Hepatic stellate cell (primary cell): ENCODE measurements around the gene TBCD.

Source experiments
- DNase-seq: peaks from one replicate; pipeline ENCODE4 v3.0.0; 2011; ENCODE audit warnings: low spot score

TBCD gene

GRCh38 chr17:82907797-82908542 is 156.1 kb downstream of the TBCD start:
- no peak for DNase-seq

DNA sequence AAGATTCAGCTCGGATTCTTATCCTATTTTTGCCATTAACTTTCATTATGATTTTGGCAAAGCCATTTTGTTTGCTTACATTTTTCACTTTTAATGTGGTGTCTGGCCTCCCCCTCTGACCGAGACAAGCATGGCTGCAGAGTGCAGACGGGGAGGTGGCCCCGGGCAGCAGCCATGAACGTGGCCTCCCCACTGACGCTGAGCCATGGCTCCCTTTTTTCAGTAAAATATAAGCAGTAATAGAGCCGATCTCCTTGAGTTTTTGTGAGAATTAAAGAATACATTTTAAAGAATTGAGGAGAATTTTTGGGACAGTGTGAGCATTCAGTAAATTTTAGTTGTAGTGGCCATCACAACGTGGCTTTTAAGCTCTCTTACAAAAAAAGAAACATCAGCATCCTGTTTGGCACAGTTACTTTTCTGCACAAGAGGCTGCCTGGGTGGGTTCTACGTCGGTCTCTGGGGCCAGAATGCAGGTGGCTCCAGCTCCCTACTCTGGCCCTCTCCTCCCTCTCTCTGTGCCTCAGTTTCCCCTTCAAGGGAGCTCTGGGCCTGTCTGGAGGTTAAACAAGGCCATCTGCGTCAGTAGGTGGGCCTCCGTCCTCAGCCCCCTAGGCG is 156.8 kb downstream of the TBCD start:
- no peak for DNase-seq

DNA sequence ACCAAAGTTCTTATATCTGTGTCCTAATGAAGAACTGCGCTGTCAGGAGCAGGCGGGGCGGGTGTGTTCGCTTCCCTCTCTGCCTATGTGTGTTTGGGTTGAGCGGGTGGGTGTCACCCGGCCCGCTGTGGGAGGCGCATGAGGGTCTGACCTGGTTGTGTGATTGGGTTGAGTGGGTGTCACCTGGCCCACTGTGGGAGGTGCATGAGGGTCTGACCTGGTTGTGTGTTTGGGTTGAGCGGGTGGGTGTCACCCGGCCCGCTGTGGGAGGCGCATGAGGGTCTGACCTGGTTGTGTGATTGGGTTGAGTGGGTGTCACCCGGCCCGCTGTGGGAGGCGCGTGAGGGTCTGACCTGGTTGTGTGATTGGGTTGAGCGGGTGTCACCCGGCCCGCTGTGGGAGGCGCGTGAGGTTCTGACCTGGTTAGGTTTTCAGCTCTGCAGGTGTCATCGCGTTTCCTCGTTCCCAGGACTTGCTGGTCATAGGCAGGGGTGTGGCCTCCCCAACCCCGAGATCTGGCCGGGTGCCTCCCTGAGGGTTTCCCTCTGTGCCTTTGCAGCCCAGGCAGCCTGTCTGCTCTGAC is 157.5 kb downstream of the TBCD start:
- no peak for DNase-seq

- DNase-seq = no peak
Observed at GRCh38 chr17:82910041-82910481, 158.2 kb downstream of the TBCD start.

DNA sequence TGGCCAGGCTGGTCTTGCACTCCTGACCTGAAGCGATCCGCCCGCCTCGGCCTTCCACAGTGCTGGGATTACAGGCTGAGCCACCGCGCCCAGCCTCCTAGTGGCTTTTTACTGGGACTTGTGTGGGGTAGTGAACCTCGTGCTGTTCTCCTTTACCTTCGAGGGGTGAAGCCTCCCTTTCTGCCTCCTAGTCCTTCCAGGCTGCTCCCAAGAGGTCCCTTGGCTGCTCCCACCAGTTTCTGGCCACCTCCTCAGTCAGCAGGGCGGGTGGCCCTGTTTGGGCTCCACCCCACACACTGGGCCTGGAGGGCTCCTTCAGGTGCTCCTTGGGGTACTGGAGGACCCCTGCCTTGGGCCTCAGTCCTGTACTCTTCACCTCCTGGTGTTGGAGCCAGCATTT is 158.9 kb downstream of the TBCD start:
- no peak for DNase-seq

- no peak for DNase-seq
Observed at GRCh38 chr17:82911822-82912221, 160.0 kb downstream of the TBCD start.

GRCh38 chr17:82912484-82913089 is 160.7 kb downstream of the TBCD start:
- no peak for DNase-seq

DNA sequence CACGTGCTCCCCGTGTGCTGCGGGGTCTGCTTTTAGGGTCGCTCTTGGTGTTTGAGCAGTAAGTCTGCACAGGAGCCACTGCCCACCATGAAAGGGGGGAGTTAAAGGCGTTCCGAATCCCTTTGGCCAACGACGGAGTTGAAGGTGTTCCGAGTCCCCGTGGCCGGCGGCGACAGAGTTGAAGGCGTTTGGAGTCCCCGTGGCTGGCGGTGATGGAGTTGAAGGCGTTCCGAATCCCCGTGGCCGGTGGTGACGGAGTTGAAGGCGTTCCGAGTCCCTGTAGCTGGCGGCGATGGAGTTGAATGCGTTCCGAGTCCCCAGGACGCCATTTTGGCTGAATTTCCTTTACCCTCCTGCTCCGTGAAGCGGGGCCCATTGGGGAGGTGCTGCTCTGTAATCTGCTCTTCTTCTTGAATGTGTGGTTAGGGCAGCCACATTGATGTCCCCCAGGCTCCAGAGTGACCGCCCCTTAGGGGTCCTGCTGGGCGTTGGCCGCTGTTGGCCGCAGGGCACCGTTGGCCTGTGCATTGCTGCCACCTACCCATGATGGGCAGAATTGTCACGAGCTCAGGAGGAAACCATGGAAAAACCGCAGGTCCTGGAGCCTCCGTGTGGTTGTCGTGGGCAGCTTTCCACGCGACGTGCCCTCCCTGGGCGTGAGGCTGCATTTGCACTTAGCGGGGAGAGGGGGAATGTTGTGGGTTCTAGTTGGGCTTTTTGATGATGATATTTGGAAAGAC is 161.6 kb downstream of the TBCD start:
- DNase-seq = no peak

DNA sequence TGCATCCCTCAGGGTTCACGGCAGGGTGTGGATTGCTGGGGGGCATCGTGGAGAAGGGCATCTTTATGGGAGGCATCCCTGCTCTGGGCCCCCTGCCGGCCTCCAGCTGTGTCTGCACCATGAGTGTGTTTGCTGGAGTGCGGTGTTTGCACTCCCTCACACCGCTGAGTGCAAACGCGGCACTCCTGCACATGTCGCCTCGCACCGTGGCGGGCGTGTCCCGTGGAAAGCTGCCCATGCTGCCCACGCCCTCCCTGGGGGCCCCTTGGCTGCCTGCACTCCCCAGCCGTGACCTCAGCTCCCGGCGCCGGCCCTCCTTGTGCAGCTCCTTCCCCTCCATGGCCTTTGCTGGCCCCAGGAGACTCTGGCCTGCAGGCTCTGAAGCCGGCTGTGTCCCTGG is 162.5 kb downstream of the TBCD start:
- peak; percentile 54 for DNase-seq

- no peak for DNase-seq
Observed at GRCh38 chr17:82915010-82915756, 163.3 kb downstream of the TBCD start.

- no peak for DNase-seq
Observed at GRCh38 chr17:82915757-82916027, 163.8 kb downstream of the TBCD start.

- DNase-seq = peak; percentile 30
Observed at GRCh38 chr17:82917699-82918345, 166.0 kb downstream of the TBCD start.

- DNase-seq = no peak
Observed at GRCh38 chr17:82918508-82918907, 166.6 kb downstream of the TBCD start.

GRCh38 chr17:82920150-82920549 is 168.3 kb downstream of the TBCD start:
- no peak for DNase-seq

DNA sequence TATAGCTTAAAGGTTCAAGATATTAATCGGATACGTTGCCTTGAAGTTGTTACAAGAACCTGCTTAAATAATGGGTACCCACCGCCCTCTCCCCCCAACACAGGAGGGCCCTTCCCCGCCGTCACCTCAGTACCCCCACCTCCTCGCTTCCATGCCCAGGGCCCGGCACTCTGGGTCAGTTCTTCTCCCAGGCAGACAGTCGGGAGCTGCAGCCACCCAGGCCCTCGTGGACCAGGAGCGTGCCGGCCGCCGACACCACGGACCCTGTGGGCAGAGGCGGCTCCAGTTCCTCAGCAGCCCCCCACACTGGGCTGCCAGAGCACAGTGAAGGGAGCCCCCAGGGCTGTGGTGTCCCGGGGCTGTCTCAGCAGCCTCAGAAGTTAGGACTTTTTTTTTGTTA is 168.8 kb downstream of the TBCD start:
- no peak for DNase-seq

- no peak for DNase-seq
Observed at GRCh38 chr17:82921426-82921825, 169.6 kb downstream of the TBCD start.

DNA sequence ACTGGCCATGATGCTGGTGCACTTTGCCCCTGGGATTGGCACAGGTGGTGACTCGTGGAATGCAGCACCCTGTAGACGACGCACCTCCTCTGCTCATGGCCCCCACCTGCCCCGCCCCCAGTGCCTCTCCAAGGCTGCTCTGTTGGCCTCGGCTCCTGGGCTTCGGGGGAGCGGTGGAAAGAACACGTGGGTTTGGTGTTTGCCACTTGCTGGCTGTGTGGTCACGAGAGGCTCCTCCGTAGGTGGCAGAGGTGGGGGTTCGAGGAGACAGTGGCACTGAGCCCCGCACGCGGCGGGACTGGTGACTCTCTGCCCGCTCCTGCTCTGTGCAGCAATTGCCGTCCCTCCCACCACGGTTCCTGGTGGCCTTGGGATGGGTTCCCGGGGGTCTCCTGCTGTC is 170.8 kb downstream of the TBCD start:
- no peak for DNase-seq

- DNase-seq = no peak
Observed at GRCh38 chr17:82923366-82924113, 171.7 kb downstream of the TBCD start.

- DNase-seq = no peak
Observed at GRCh38 chr17:82924214-82924613, 172.3 kb downstream of the TBCD start.

DNA sequence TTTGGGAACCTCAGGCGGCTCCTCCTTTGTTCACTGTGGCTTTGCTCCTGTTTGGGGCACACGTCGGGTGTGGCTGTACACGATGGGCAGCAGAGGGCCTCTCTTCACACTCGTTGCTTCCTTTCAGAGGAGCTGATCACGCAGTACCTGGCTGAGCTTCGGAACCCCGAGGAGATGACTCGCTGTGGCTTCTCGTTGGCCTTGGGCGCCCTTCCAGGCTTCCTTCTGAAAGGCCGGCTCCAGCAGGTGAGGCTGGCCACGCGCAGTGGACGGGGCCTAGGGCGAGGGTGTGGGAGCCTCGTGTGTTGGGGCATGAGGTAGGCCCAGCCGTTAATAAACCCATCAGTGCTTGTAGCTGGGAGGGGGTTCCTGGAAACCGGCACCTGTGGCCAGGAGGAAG is 172.9 kb downstream of the TBCD start:
- DNase-seq = no peak

DNA sequence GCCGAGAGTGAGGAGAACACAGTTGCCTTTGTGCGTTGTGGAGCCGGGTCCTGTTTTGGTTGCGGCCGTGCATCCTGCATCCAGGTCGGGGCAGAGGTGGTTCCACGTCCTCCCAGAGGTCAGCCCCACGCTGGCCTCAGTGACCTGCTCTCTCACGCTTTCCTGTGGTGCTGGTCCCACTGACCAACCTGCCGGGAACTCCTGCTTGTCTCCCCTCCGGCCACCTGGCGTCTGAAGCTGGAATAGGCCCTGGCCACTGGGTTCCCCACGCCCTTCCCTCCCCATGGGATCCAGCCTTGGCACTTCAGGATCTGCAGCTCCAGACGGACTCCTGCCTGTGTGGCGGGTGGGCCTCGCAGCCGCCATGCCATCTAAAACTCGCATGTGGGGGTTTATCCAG is 173.5 kb downstream of the TBCD start:
- no peak for DNase-seq
